ENCODE data around the gene BRMS1.
"Not testable (repeated sequence)": the region's sequence is repeated elsewhere in the genome, so short reads cannot be mapped to it uniquely, and the experiment has no call there.

Gene BRMS1, protein sequence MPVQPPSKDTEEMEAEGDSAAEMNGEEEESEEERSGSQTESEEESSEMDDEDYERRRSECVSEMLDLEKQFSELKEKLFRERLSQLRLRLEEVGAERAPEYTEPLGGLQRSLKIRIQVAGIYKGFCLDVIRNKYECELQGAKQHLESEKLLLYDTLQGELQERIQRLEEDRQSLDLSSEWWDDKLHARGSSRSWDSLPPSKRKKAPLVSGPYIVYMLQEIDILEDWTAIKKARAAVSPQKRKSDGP

GRCh38 chr11:66344550-66345315 is at the start of gene BRMS1:
BRMS1 (minus strand) TSS chr11:66345104; CDS start chr11:66342234, 2,870 bp downstream.
- peak; percentile 94 for DNase-seq

DNA sequence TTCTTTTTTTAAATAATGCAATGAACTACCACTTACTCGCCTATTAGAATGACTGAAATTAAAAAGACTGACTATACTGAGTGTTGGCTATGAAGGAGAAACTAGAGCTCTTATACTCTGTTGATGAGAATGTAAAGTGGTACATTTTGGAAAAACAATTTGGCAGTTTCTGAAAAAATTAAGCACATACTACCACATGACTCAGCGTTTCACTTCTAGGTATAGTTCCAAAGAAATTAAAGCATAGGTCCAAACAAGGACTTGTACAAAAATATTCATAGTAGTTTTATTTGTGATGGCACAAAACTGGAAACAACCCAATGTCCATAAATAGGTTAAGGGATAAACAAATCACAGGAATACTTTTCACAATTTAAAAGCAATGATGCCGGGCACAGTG is 49.0 kb upstream of the BRMS1 start:
- DNase-seq: no peak

DNA sequence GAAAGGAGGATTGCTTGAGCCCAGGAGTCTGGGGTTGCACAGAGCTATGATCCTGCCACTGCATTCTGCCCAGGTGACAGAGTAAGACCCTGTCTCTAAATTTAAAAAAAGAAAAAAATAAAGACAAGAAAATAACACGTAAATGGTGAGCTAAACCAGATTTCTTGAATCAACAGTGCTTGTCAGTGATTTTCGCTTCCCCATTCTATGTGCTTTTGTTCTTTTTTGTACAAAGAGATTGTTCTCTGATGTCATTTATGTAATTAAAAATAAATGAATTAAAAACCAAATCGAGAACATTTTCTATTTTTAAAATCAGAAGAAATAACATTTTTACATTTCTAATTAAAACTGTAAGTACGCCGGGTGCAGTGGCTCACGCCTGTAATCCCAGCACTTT is 46.4 kb upstream of the BRMS1 start:
- DNase-seq: no peak

- DNase-seq: peak; percentile 57
Observed at GRCh38 chr11:66388780-66389386, 44.0 kb upstream of the BRMS1 start.

- peak; percentile 80 for DNase-seq
Observed at GRCh38 chr11:66386171-66387069, 41.5 kb upstream of the BRMS1 start.

- DNase-seq: not testable (repeated sequence)
Observed at GRCh38 chr11:66384316-66384715, 39.4 kb upstream of the BRMS1 start.

GRCh38 chr11:66380264-66380663 is 35.4 kb upstream of the BRMS1 start:
- DNase-seq: not testable (repeated sequence)

- DNase-seq: not testable (repeated sequence)
Observed at GRCh38 chr11:66373690-66374287, 28.9 kb upstream of the BRMS1 start.

GRCh38 chr11:66373265-66373664 is 28.4 kb upstream of the BRMS1 start:
- DNase-seq: no peak

GRCh38 chr11:66371627-66372415 is 26.9 kb upstream of the BRMS1 start, which contains the start of gene SLC29A2:
SLC29A2 (minus strand) TSS chr11:66371760; CDS start chr11:66371591, 169 bp downstream.
- peak; percentile 81 for DNase-seq

- DNase-seq: no peak
Observed at GRCh38 chr11:66369073-66369894, 24.4 kb upstream of the BRMS1 start.

DNA sequence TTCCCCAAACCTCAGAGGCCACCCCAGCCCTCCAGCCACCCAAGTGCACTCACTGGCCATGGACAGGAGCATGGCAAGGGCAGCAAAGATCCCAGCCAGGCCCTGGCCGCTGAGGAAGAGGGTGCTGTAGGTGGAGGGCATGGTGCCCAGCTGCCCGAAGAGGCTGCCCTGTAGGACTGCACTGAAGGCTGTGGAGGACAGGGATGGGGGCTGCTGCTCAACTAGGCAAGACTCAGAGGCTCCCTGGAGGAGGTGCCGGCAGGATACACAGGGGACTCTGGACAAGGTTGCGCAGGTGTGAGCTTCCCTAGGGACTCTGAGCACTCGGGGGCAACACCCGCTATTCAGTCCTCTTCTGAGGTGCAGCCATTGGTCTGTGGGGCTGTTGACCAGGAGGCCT is 23.6 kb upstream of the BRMS1 start:
- no peak for DNase-seq

DNA sequence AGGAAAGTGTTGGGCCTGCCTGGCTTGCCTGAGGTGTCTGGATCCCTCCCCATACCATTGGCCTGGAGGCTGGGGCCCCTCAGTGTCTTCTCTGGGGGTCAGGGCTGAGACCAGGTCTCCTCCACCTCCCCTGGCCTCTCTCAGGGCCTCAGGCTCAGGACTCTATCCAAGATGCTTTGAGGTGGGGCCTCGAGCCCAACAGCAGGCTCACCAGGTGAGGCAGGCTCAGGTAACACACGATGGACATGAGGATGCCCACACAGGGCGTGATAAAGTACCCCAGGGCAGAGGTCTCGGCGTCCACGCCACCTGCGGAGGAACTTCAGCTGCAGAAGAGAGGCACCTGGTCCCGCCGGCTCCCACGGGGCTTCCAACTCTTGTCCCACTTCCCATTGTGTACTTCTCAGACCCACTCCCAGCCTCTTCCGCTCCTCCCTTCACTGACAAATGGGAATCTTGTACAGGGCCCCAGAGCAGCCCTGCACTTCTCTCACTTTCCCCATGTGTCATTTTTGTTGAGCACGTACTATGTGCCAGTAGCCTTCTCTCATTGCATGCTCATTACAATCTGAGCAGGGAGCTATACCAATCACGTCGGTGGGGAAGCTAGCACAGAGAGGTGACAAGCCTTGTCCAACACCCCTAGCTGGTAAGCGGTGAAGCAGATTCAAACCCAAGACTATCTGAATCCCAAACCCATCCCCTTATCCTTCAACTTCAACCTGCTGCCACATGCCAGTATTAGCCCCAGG is 22.8 kb upstream of the BRMS1 start:
- DNase-seq: no peak

DNA sequence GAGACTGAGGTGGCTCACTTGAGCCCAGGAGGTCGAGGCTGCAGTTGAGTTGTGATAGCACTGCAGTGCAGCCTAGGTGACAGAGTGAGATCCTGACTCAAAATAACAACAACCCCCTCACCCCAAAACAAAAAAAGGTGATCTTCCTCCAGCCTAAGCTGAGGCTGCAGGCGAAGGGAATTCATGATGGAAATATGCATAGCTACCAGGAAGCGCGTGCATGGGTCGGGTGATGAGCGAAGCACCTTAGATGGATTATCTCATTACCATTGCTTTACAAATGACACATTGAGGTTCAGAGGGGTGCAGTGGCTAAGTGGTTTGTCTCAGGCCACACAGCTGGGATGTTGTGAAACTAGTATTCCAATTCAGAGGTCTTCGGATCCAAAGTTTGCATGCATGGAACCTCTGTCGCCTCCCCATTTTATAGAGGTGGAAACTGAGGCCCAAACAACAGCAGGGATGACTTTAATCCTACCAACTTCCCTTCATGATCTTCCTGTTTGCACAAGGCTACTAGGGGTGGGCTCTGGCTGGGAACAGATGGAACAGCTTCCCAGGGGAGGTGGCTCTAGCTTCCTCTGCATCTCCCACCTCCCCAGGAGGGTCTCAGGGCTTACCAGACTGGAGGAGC is 22.1 kb upstream of the BRMS1 start:
- DNase-seq: no peak

DNA sequence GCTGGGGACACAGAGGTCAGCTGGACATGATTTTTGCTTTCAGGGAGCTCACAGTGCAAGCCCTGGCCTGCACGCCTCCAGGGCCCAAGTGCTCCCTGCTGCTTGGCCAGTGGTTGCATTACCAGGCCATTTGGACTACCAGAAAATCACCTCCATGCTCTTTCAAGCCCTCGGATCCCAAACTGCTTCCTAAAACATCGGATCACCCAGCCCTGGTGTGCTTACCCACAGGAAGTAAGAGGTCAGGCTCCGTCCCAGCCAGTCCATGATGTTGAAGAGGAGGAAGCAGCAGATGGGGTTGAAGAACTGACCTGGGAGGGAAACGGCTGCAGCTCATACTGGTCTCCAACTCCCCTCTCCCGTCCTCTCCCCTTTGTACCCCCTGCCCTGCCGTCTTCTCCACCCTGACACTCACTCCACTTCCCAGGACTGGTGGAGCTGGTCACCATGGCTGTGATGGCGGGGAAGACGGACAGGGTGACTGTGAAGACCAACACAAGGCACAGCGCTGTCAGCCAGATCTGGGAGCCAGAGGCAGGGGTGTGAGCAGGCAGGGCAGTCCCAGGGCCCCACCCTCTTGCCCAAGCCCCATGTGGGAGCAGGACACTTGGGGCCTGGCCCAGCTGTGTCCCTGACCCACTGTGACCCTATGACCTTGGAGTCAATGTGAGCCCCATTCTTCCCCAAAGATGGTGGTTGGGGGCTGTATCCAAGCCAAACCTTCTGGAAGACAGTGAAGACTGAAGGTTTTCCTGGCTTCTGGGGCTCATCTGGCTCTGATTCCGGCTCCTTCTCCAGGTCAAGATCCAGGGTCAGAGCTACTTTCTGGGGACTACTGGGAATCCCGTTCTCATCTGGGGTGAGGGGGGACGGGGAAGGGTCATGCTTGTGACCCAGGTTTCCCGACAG is 21.1 kb upstream of the BRMS1 start:
- DNase-seq: no peak

DNA sequence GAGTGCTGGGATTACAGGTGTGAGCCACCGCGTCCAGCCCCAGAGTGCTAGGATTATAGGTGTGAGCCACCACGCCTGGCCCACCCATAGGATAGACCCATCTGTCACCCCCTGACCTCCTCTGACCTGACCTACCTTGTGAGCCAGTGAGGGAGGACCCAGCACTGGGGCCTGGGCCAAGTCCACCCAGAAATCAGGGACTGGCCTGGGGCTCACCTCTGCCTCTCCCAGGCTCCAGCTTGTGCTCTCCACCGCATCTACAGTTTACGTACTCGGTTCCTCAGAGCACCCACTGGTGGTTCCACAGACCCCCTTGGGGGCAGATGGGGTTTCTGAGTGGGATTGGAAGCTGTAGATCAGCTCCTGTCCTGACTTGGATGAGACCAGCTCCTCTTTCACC is 20.3 kb upstream of the BRMS1 start:
- DNase-seq: no peak

GRCh38 chr11:66363805-66364535 is 19.1 kb upstream of the BRMS1 start:
- DNase-seq: peak; percentile 70

All from stimulated activated CD4-positive, alpha-beta T cell treated with anti-CD3 and anti-CD28 coated beads, Interleukin-12 subunit alpha, Interleukin-12 subunit beta, amount 100 ng/mL, for 4 hours (primary cell).